Neural cell (in vitro differentiated cells): ENCODE measurements around the gene CPE. TPM values are rescaled to one million over a fixed set of nuclear protein-coding genes. Genes with fewer than 3 reads are reported as not detected.

Source experiments
- H2AFZ ChIP-seq: fragments of 200-600, 300-800 bp; sonication (generic), shearing (Covaris generic); 2 replicates; pipeline ENCODE4 v1.6.0; 2014; ENCODE audit warnings: low read depth, mild to moderate bottlenecking, antibody characterized with exemption, low read length, moderate library complexity
- H3F3A ChIP-seq: fragments of 200-600 bp; shearing (Covaris generic); 2 replicates; pipeline ENCODE4 v1.6.1; 2016; ENCODE audit warnings: mild to moderate bottlenecking, moderate library complexity, mixed read lengths, antibody characterized with exemption, low read length; ENCODE audit not compliant: insufficient read depth, poor library complexity, severe bottlenecking
- H3K27ac ChIP-seq: fragments of 200-600, 300-800 bp; sonication (generic), shearing (Covaris generic); 2 replicates; pipeline ENCODE4 v1.5.1; 2014; ENCODE audit warnings: mild to moderate bottlenecking, low read length, moderate library complexity
- H3K27me3 ChIP-seq: fragments of 300-800, 200-600 bp; sonication (generic), shearing (Covaris generic); 2 replicates; pipeline ENCODE4 v1.6.0; 2014; ENCODE audit warnings: mild to moderate bottlenecking, low read depth, low read length, moderate library complexity; ENCODE audit not compliant: insufficient read depth
- H3K36me3 ChIP-seq: fragments of 300-800, 200-600 bp; sonication (generic), shearing (Covaris generic); 2 replicates; pipeline ENCODE4 v1.5.1; 2014; ENCODE audit warnings: mild to moderate bottlenecking, antibody characterized with exemption, low read length, moderate library complexity; ENCODE audit not compliant: insufficient read depth
- H3K4me2 ChIP-seq: fragments of 300-800, 200-600 bp; sonication (generic), shearing (Covaris generic); 2 replicates; pipeline ENCODE4 v1.6.0; 2014; ENCODE audit warnings: mild to moderate bottlenecking, low read length
- H3K4me3 ChIP-seq: fragments of 300-800, 200-600 bp; sonication (generic), shearing (Covaris generic); 2 replicates; pipeline ENCODE4 v1.5.1; 2014; ENCODE audit warnings: mild to moderate bottlenecking, low read length, moderate library complexity
- H3K79me2 ChIP-seq: fragments of 200-600 bp; shearing (Covaris generic); replicated peaks from 2 replicates; pipeline ENCODE4 v1.6.0; 2014; ENCODE audit warnings: mild to moderate bottlenecking, low read length, moderate library complexity; ENCODE audit not compliant: insufficient read depth
- H3K9ac ChIP-seq: fragments of 300-800, 200-600 bp; sonication (generic), shearing (Covaris generic); 2 replicates; pipeline ENCODE4 v1.6.1; 2016; ENCODE audit warnings: mild to moderate bottlenecking, low read length, mixed read lengths
- H3K9me2 ChIP-seq: fragments of 200-600 bp; shearing (Covaris generic); 2 replicates; pipeline ENCODE4 v1.6.1; 2016; ENCODE audit warnings: mild to moderate bottlenecking, low read length, mixed read lengths; ENCODE audit not compliant: insufficient read depth
- H3K9me3 ChIP-seq: fragments of 200-600, 300-800 bp; sonication (generic), shearing (Covaris generic); 2 replicates; pipeline ENCODE4 v1.6.1; 2016; ENCODE audit warnings: mild to moderate bottlenecking, mixed run types, low read length, moderate library complexity, mixed read lengths
- H4K20me1 ChIP-seq: fragments of 200-600 bp; shearing (Covaris generic); 2 replicates; pipeline ENCODE4 v1.6.1; 2016; ENCODE audit warnings: mild to moderate bottlenecking, mixed run types; ENCODE audit not compliant: insufficient read depth
- EP300 ChIP-seq: fragments of 450-650 bp; conservative IDR thresholded peaks from 2 replicates; pipeline ENCODE4 v1.6.1; 2014; ENCODE audit warnings: antibody characterized with exemption, mild to moderate bottlenecking, moderate library complexity; ENCODE audit not compliant: poor library complexity, severe bottlenecking
- EZH2 ChIP-seq: fragments of 200-600, 300-800 bp; shearing (Covaris generic), sonication (generic); IDR thresholded peaks from 2 replicates; pipeline ENCODE4 v1.6.1; 2014; ENCODE audit warnings: antibody characterized with exemption, low read length, borderline replicate concordance, mild to moderate bottlenecking; ENCODE audit not compliant: insufficient read depth, poor library complexity, severe bottlenecking
- MXI1 ChIP-seq: fragments of 450-650 bp; conservative IDR thresholded peaks from 2 replicates; pipeline ENCODE4 v1.6.1; 2014; ENCODE audit warnings: antibody characterized with exemption, mild to moderate bottlenecking; ENCODE audit not compliant: poor library complexity, severe bottlenecking
- POLR2AphosphoS5 ChIP-seq: IDR thresholded peaks from 2 replicates; pipeline ENCODE4 v1.6.1; 2012
- RAD21 ChIP-seq: fragments of 450-650 bp; conservative IDR thresholded peaks from 2 replicates; pipeline ENCODE4 v1.6.1; 2014; ENCODE audit warnings: antibody characterized with exemption, mild to moderate bottlenecking, moderate library complexity
- SMC3 ChIP-seq: fragments of 450-650 bp; conservative IDR thresholded peaks from 2 replicates; pipeline ENCODE4 v1.6.1; 2014; ENCODE audit warnings: antibody characterized with exemption, mild to moderate bottlenecking, moderate library complexity; ENCODE audit not compliant: poor library complexity
- TAF1 ChIP-seq: IDR thresholded peaks from 2 replicates; pipeline ENCODE4 v1.6.1; 2012; ENCODE audit warnings: low read depth
- polyA plus RNA-seq: library from polyadenylated mRNA; depleted of rRNA; stranded (reverse); fragments of >200 nt; gene quantifications from 2 replicates; pipeline ENCODE4 v1.2.3, GENCODE V29; 2014
- TF ChIP-seq, protein P1 (sequence below): fragments of 450-650 bp; IDR thresholded peaks from 2 replicates; pipeline ENCODE4 v1.5.1; 2014; ENCODE audit warnings: antibody characterized with exemption, mild to moderate bottlenecking, moderate library complexity; ENCODE audit not compliant: poor library complexity, severe bottlenecking
- TF ChIP-seq, protein P2 (sequence below): IDR thresholded peaks from 2 replicates; pipeline ENCODE4 v1.6.1; 2012; ENCODE audit warnings: borderline replicate concordance

CPE gene
- polyA plus RNA-seq, 1 donor from 2014 or later = 678 TPM

DNA sequence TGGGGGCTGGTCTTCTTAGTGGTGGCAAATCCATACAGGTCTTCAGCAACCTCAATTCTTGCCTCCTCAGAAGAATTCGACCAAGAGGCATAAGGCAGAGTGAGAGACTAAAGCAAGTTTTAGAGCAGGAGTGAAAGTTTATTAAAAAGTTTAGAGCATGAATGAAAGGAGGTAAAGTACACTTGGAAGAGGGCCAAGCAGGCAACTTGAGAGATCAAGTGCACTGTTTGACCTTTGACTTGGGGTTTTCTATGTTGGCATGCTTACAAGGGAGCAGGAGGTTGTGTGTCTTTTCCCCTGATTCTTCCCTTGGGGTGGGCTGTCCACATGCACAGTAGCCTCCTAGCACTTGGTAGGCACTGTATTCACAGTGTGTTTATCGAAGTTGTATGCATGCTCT, 91.2 kb downstream of the CPE start:
- Histone ChIP-seq H2AFZ (no peak overlapping the region), H4K20me1 (no peaks in the 10 kb centered on the region), H3K4me2 (no peak overlapping the region), H3K79me2 (no peaks in the 10 kb centered on the region), H3K36me3 (peaks cover 61% of the 10 kb centered on the region), H3K4me3 (no peak overlapping the region), H3K9me3 (no peaks in the 10 kb centered on the region), H3K9me2 (no peaks in the 10 kb centered on the region), H3K27ac (no peak overlapping the region), H3F3A (no peaks in the 10 kb centered on the region), H3K27me3 (no peaks in the 10 kb centered on the region), H3K9ac (no peak overlapping the region)
- TF ChIP-seq, protein P1, sequence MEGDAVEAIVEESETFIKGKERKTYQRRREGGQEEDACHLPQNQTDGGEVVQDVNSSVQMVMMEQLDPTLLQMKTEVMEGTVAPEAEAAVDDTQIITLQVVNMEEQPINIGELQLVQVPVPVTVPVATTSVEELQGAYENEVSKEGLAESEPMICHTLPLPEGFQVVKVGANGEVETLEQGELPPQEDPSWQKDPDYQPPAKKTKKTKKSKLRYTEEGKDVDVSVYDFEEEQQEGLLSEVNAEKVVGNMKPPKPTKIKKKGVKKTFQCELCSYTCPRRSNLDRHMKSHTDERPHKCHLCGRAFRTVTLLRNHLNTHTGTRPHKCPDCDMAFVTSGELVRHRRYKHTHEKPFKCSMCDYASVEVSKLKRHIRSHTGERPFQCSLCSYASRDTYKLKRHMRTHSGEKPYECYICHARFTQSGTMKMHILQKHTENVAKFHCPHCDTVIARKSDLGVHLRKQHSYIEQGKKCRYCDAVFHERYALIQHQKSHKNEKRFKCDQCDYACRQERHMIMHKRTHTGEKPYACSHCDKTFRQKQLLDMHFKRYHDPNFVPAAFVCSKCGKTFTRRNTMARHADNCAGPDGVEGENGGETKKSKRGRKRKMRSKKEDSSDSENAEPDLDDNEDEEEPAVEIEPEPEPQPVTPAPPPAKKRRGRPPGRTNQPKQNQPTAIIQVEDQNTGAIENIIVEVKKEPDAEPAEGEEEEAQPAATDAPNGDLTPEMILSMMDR = no peak
- TF ChIP-seq SMC3 (no peak), EZH2 (no peak), EP300 (no peak), TAF1 (no peak), RAD21 (no peak), MXI1 (no peak), POLR2AphosphoS5 (no peak)
- TF ChIP-seq, protein P2, sequence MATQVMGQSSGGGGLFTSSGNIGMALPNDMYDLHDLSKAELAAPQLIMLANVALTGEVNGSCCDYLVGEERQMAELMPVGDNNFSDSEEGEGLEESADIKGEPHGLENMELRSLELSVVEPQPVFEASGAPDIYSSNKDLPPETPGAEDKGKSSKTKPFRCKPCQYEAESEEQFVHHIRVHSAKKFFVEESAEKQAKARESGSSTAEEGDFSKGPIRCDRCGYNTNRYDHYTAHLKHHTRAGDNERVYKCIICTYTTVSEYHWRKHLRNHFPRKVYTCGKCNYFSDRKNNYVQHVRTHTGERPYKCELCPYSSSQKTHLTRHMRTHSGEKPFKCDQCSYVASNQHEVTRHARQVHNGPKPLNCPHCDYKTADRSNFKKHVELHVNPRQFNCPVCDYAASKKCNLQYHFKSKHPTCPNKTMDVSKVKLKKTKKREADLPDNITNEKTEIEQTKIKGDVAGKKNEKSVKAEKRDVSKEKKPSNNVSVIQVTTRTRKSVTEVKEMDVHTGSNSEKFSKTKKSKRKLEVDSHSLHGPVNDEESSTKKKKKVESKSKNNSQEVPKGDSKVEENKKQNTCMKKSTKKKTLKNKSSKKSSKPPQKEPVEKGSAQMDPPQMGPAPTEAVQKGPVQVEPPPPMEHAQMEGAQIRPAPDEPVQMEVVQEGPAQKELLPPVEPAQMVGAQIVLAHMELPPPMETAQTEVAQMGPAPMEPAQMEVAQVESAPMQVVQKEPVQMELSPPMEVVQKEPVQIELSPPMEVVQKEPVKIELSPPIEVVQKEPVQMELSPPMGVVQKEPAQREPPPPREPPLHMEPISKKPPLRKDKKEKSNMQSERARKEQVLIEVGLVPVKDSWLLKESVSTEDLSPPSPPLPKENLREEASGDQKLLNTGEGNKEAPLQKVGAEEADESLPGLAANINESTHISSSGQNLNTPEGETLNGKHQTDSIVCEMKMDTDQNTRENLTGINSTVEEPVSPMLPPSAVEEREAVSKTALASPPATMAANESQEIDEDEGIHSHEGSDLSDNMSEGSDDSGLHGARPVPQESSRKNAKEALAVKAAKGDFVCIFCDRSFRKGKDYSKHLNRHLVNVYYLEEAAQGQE = no peak

GRCh38 chr4:165472943-165473676, 94.3 kb downstream of the CPE start:
- no peaks in the 10 kb centered on the region for H3K9me3 ChIP-seq
- H3K4me2 ChIP-seq = no peak overlapping the region
- no peaks in the 10 kb centered on the region for H3K27me3 ChIP-seq
- no peaks in the 10 kb centered on the region for H4K20me1 ChIP-seq
- TF ChIP-seq EP300 = no peak
- no peak for TF ChIP-seq EZH2
- no peak for TF ChIP-seq TAF1
- TF ChIP-seq POLR2AphosphoS5 = no peak
- no peak overlapping the region for H3K4me3 ChIP-seq
- no peaks in the 10 kb centered on the region for H3K79me2 ChIP-seq
- H3F3A ChIP-seq = no peaks in the 10 kb centered on the region
- no peak overlapping the region for H3K27ac ChIP-seq
- no peak overlapping the region for H3K9ac ChIP-seq
- no peak overlapping the region for H2AFZ ChIP-seq
- peaks cover 63% of the 10 kb centered on the region for H3K36me3 ChIP-seq
- no peaks in the 10 kb centered on the region for H3K9me2 ChIP-seq
